GM06990 (cell line): Measurements from ENCODE around the gene DLK1.

Experiments
- DNase-seq: peaks from one replicate; pipeline ENCODE4 v3.0.0-alpha.2; 2011; ENCODE audit not compliant: insufficient read length; ENCODE audit errors: extremely low read depth
- H3K27me3 ChIP-seq: replicated peaks from 2 replicates; pipeline ENCODE4 v1.6.0; 2011; ENCODE audit warnings: low read length; ENCODE audit not compliant: control insufficient read depth, insufficient read depth
- H3K36me3 ChIP-seq: 2 replicates; pipeline ENCODE4 v1.5.1; 2011; ENCODE audit warnings: low read length; ENCODE audit not compliant: control insufficient read depth, insufficient read depth
- H3K4me3 ChIP-seq: replicated peaks from 2 replicates; pipeline ENCODE4 v1.5.1; 2011; ENCODE audit warnings: low read depth, mild to moderate bottlenecking, control low read depth, low read length
- CTCF ChIP-seq: IDR thresholded peaks from 2 replicates; pipeline ENCODE4 v1.5.1; 2011; ENCODE audit warnings: low read length, control low read depth, mild to moderate bottlenecking, inconsistent platforms; ENCODE audit not compliant: insufficient read depth, poor library complexity, severe bottlenecking

The DLK1 gene

GRCh38 chr14:100785338-100785615 is 58.6 kb downstream of the DLK1 start:
- no peaks in the 10 kb centered on the region for H3K36me3 ChIP-seq
- no peak for DNase-seq
- H3K4me3 ChIP-seq: no peak overlapping the region
- no peaks in the 10 kb centered on the region for H3K27me3 ChIP-seq
- no peak for TF ChIP-seq CTCF

GRCh38 chr14:100785626-100786025 is 58.9 kb downstream of the DLK1 start:
- no peak for TF ChIP-seq CTCF
- Histone ChIP-seq H3K36me3 (no peaks in the 10 kb centered on the region), H3K27me3 (no peaks in the 10 kb centered on the region), H3K4me3 (no peak overlapping the region)
- no peak for DNase-seq

GRCh38 chr14:100786131-100786530 is 59.4 kb downstream of the DLK1 start:
- H3K4me3 ChIP-seq: no peak overlapping the region
- DNase-seq: no peak
- no peaks in the 10 kb centered on the region for H3K27me3 ChIP-seq
- TF ChIP-seq CTCF: no peak
- no peaks in the 10 kb centered on the region for H3K36me3 ChIP-seq

- H3K27me3 ChIP-seq: no peaks in the 10 kb centered on the region
- no peaks in the 10 kb centered on the region for H3K36me3 ChIP-seq
- no peak overlapping the region for H3K4me3 ChIP-seq
- DNase-seq: no peak
- no peak for TF ChIP-seq CTCF
Measured at GRCh38 chr14:100786576-100787219, 60.0 kb downstream of the DLK1 start.

GRCh38 chr14:100787659-100788058 is 61.0 kb downstream of the DLK1 start:
- no peak overlapping the region for H3K4me3 ChIP-seq
- H3K36me3 ChIP-seq: no peaks in the 10 kb centered on the region
- no peak for TF ChIP-seq CTCF
- H3K27me3 ChIP-seq: no peaks in the 10 kb centered on the region
- DNase-seq: no peak
